T-helper 2 cell (primary cell): Measurements from ENCODE around the gene ERF.
A peak's percentile ranks its signal among the peaks of the same experiment; 100 is the strongest.
"Not testable (repeated sequence)": the region's sequence is repeated elsewhere in the genome, so short reads cannot be mapped to it uniquely, and the experiment has no call there.

Source experiments
- DNase-seq, 5 experiments: peaks; one replicate each; pipeline versions ENCODE4 v3.0.0 to v3.0.0-alpha.2; 2012 to 2022

The ERF gene

DNA sequence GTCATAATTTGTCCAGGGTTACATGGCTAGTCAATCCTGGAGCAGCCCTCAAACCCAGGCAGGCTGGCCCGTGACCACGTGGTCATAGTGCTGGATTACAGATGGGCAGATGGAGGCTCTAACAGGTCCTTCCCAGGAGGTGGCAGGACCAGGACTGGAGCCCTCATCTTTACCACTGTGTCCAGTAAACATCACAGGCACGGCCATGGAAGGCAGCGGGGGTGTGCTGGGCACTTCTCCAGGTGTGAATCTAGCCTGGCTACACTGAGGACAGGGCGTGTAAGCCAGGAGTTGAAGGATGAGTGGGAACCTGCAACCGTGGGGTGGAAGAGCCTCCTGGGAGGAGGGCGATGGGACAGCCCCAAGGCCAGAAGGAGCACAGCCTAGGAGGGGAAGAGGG, 20.2 kb upstream of the ERF start:
- DNase-seq, result no peak

DNA sequence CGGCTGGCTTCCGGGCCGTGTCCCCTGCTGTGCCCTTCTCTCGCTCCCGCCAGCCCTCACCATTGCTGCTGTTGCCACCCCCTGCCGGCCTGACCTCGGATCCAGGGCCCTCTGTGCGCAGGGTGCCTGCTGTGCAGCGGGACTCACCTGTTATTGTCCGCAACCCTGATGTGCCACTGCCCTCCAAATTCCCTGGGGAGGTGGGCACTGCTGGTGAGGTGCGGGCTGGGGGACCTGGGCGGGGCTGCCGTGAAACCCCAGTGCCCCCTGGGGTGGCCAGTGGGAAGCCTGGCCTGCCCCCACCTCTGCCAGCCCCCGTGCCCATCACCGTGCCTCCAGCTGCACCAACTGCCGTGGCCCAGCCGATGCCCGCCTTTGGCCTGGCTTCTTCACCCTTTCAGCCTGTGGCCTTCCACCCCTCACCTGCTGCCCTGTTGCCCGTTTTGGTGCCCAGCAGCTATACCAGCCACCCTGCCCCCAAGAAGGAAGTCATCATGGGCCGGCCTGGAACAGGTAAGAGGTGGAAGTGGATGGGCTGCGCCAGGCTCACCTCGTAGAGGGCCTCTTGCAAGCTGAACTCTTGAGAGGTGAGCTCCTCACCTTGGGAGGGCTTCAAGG, 19.2 kb upstream of the ERF start:
- no peak for DNase-seq

DNA sequence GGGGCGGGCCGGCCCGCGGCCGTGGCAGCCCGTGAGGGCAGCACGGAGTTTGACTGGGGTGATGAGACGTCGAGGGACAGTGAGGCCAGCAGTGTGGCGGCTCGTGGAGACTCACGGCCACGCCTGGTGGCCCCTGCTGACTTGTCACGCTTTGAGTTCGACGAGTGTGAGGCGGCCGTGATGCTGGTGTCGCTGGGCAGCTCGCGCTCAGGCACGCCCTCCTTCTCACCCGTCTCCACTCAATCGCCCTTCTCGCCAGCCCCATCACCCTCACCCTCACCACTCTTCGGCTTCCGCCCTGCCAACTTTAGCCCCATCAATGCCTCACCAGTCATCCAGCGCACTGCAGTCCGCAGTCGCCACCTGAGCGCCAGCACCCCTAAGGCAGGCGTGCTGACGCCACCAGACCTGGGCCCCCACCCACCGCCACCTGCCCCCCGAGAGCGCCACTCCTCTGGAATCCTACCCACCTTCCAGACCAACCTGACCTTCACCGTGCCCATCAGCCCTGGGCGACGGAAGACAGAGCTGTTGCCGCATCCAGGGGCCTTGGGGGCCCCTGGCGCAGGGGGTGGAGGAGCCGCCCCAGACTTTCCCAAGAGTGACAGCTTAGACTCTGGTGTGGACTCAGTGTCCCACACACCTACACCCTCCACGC, 18.6 kb upstream of the ERF start:
- no peak for DNase-seq

DNA sequence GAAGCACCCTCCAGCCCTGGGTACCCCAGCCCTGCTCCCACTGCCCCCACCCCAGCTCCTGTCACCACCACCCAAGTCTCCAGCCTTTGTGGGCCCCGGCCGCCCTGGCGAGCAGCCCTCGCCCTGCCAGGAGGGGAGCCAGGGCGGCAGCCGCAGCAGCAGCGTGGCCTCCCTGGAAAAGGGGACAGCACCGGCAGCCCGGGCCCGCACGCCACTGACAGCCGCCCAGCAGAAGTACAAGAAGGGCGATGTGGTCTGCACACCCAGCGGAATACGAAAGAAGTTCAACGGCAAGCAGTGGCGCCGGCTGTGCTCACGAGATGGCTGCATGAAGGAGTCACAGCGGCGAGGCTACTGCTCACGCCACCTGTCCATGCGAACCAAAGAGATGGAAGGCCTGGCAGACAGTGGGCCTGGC, 18.1 kb upstream of the ERF start:
- no peak for DNase-seq

DNA sequence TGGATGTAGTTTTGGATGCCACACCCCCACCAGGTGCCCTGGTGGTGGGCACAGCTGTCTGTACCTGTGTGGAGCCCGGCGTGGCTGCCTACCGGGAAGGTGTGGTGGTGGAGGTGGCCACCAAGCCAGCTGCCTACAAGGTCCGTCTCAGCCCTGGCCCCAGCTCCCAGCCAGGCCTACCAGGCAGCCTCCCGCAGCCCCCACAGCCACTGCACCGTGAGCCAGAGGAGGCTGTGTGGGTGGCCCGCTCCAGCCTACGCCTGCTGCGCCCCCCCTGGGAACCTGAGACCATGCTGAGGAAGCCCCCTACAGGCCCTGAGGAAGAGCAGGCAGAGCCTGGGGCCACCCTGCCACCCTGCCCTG, 17.6 kb upstream of the ERF start:
- no peak for DNase-seq

DNA sequence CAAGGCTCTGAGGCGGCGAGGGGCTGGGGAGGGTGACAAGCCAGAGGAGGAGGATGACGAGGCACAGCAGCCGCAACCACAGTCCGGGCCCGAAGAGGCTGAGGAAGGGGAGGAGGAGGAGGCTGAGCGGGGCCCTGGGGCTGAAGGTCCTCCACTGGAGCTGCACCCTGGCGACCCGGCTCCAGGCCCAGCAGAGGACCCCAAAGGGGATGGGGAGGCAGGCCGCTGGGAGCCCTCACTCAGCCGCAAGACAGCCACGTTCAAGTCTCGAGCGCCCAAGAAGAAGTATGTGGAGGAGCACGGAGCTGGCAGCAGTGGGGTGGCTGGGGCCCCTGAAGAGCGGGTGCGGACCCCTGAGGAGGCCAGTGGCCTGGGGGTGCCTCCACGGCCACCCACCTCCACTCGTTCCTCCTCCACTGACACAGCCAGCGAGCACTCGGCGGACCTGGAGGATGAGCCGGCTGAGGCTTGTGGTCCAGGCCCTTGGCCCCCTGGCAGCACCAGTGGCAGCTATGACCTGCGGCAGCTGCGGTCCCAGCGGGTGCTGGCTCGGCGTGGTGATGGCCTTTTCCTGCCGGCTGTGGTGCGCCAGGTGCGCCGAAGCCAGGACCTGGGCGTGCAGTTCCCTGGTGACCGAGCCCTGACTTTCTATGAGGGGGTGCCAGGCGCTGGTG, 17.1 kb upstream of the ERF start:
- no peak for DNase-seq

DNA sequence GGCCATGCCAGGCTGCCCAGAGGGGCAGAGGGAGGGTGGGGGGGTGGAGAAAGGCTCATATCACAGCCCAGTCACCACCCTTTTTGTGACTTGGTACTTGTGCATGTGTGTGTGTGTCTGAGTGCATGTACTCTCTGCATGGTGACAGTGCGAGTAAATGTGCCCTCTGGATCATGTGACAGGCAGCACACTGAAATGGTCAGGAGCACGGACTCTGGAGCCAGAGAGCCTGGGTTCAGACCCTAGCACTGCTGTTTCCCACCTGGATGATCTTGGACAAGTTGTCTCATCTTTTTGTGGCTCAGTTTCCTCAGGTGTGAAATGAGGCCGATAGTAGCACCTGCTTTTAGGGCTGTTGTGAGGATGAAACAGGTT, 16.1 kb upstream of the ERF start:
- no peak for DNase-seq

DNA sequence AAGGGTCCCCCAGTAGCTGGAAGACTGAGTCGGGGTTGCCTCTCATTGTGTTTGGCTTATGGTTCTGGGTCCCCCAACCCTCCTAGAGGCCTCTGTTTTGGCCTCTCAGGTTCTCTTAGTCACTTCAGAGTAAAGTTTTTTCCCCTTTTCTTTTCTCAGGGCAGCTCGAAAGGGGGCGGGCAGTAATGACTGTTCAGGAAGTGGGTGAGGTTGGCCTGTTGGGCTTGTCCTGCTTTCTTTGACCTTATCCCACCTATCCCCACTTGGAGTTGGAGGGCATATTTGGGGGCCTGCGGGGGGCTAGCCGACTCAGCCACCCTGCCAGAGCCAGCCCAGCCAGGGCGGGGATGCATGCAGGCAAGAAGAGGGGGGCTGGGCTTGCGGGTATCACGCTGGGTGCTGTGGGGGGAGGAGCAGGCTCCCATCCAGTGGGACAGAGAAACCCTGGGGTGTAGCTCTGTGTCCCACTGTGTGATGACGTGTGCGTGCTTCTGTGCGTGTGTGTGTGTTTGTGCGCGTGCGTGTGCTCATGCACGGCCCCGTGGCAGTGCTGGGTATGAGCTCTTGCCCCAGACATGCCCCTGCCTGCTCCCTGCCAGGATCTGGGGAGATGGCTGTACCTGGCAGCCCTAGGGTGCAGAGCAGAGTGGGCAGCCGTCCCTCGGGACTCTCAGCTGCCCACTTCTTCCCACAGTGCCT, 15.6 kb upstream of the ERF start:
- DNase-seq, result peak; percentile 28 to 96 (median 68)

DNA sequence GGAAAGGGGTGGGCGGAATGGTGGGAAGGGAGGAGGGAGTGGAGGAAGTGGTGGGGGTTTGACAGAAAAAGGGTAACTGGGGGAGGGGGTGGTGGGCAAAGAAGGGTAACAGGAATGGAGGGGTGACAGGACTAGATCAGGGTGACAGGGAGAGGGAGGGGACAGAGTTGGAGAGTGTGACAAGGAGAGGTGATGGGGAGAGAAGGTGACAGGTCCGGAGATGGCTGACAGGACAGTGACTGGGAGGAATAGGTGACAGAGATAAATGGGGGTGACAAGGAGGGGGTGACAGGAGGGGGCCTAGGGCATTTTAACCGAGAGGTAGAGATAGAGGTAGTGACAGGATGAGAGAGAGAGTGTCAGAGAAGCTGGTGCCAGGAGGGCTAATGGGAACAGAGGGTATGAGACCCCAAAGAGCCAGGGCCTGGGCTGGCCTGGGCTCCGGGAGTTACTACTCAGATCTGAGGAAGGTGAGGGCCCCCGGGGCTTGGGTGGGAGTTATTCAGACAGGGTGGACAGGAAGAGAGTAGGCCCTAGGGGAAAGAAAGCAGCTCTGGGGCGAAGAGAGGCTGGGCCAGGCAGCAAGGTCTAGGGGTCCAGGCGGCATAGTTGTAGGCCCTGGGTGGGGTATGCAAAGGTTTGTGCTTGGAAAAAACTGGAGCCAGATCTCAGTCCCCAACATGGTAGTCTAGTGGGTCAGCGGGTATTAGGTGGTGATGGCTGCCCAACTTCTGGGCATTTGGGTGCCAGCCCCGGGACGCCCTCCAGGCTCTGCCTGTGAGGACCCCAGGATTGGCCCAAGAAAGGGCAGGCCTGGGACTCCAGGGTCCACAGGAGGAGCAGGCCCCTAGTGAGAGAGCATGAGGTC, 14.8 kb upstream of the ERF start:
- DNase-seq, result peak in 2 of 5 experiments; percentile 6 to 55

DNA sequence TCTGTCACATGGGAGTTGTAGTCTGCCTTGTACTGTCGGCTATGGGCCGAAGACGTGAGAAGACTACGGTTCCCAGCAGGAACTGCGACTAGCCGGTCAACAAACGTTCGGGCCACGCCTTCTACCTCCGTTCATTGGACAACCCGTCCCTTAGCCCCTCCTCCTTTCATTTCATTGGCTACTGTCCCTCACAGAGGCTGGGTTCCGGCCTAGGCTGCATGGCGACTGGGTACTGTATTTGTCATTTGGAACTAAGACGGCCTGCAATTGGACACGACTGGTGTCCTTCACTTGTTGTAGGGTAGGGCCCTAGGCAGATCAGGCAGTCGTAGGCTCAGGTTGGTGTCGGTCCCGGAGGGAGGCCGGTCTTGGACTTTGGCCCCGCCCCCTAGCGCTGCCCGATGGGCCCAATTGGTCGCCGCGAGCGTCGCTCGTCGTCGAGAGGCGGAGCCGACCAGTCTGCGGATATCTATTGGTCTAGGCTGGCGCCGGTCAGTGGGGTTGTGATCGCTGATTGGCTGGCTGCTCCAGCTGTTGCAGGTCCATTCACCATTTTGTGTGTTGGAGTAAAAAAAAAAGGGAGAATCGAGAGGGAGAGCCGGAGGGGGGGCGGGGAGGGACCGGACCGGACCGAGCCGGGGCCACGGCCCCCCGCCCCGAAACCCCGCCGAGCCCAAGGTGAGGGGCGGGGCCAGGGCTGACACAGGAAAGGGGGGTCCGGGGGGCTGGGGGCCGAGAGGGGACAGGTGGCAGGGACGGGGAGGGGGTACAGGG, 14.0 kb upstream of the ERF start, which contains the start of gene CIC:
Gene CIC (plus strand): TSS at position 549 of the 774 bp plus-strand sequence. CDS start 2,532 bp downstream, outside the sequence.
- peak; percentile 97 to 100 (median 99) for DNase-seq

DNA sequence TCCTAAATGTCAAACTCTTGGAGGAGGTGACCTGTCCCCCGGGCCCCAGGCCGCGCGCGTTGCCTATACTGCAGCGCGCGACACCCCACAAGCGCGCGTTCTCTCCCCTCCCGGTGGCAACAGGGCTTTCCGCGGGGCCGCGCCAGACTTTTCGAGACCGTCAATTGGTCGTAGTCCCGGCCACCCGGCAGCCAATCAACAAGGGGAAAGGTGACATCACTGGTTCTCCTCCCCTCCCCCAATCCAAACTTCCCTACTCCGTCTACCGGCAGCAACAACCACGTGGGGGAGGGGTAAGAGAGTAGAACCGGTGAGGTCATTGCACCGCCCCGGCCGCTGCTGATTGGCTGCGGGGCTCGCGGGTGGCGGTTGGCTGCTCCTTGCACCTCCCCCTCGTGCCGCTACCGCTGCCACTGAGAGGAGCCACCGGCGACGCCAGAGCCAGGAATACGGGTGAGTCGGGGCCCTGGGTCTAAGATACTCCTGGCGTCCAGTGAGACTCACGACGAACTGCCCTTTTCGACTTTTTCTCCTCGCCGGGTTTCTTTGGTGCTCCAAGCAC, 13.3 kb upstream of the ERF start:
- peak; percentile 91 to 100 (median 98) for DNase-seq

DNA sequence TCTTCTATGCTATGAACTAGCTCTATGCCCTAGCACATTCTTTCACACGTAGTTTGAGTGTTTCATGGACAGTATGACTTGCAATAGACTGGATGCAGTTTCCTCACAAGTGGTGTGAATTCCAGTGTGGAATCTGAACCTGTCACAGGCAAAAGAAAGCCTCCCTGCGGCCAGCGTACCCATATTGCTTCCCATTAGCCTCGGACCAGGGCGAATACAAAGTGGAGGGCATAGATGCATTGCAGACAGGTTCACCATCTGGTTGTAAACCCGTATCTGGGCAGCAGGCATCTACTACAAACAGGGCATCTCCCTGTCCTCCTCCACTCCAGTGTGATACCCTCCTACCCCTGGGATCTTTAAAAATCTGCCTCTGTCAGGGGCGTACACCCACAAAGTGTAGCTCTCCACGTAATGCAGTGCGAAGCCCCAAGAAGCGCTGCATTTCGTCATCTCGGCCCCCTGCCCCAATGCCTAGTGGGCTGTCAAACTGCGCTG, 12.8 kb upstream of the ERF start:
- DNase-seq, result no peak

DNA sequence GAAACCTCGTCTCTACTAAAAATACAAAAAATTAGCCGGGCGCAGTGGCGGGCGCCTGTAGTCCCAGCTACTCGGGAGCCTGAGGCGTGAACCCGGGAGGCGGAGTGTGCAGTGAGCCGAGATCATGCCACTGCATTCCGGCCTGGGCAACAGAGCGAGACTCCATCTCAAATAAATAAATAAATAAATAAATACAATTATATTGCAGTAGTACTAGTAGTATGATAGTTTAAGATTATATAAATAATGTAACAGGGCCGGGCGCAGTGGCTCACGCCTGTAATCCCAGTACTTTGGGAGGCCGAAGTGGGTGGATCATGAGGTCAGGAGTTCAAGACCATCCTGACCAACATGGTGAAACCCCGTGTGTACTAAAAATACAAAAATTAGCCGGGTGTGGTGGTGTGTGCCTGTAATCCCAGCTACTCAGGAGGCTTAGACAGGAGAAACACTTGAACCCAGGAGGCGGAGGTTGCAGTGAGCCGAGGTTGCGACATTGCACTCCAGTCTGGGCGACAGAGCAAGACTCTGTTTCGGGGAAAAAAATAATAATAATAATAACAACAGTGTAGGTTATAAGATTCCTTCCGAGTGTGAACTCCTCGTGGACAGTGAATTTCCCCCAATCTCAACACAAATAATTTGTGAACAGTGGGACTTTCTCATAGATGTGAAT, 12.1 kb upstream of the ERF start:
- DNase-seq, result not testable (repeated sequence)

DNA sequence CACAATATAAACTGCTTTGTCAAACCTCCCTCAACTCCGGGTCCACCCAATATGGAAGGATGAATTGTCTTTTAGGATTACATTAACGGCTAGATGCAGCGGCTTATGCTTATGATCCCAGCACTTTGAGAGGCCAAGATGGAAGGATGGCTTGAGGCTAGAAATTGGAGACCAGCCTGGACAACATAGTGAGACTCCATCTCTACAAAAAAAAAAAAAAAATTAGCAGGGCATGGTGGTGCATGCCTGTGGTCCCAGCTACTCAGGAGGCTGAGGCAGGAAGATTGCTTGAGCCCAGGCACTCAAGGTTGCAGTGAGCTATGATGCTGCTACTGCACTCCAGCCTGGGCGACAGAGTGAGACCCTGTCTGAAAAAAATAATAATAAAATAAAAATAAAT, 11.2 kb upstream of the ERF start:
- DNase-seq, result not testable (repeated sequence)

DNA sequence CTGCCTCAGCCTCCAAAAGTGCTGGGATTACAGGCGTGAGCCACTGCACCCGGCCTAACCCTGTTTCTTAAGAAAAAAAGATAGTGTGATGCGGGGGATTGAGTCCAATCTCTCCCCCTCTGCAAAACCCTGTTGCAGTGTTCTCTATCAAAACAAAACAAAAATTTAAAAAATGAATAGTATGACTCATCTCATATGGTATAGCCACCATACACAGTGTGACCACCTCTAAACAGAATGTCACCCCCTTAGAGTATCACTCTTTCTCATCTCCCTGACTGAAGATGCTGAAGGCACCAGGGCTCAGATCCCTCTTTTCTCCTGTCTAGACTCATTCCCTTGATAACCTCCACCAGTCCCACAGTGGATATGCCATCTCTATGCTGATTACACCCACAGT, 6.8 kb upstream of the ERF start:
- no peak for DNase-seq

DNA sequence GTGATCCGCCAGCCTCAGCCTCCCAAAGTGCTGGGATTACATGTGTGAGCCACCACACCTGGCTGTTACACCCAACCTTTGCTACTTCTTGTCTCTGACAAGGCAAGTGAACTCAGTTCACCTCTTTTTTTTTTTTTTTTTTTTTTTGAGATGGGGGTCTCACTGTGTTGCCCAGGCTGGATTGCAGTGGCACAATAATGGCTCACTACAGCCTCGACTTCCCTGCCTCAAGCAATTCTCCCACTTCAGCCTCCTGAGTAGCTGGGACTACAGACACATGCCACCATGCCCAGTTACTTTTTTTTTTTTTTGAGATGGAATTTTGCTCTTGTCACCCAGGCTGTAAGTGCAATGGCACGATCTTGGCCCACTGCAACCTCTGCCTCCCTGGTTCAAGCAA, 2.9 kb upstream of the ERF start:
- DNase-seq, result not testable (repeated sequence)

DNA sequence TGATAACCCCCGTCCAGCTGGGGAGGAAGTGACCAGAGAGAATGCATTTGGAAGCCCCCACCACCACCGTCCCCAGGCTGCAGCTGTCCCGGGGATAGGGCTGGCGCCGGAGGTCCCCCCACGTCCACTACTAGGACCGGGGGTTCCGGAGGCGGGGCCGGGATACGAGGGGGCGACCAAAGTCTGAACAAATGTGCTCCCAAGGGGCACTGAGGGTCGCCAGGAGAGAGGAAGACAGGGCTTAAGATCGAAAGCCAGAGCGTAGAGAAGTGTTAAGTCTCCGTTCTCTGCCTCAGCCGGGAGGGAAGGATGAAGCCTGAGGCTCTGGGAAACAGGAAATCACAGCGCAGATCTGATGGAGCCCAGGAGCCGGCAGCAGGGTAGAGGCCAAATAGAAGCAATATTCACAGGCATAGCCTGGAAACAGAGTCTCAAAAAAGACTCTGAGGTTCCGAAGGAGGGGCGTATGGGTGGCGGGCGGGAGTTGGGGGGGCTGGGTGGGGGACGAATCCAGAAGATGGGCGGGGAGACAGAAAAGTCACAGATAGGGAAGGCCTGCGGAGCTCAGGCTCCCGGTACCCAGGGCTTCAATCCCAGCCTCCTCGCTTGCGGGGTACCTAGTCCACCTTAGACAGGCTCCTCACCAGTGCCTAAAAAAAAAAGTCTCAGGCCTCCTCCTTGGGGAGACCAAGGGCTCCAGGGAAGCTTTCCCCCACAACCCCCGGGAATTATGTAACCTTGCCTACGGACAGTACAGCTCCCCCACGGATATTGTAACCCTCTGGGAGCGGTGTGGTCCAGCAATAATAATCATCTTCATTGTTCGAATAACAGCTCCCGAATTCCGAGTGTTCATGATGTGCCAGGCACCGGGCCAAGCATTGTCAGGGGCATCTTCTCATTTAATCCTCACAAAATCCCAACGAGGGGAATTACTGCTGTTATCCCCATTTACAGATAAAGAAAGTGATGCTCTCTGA, 1.1 kb upstream of the ERF start:
- no peak for DNase-seq

DNA sequence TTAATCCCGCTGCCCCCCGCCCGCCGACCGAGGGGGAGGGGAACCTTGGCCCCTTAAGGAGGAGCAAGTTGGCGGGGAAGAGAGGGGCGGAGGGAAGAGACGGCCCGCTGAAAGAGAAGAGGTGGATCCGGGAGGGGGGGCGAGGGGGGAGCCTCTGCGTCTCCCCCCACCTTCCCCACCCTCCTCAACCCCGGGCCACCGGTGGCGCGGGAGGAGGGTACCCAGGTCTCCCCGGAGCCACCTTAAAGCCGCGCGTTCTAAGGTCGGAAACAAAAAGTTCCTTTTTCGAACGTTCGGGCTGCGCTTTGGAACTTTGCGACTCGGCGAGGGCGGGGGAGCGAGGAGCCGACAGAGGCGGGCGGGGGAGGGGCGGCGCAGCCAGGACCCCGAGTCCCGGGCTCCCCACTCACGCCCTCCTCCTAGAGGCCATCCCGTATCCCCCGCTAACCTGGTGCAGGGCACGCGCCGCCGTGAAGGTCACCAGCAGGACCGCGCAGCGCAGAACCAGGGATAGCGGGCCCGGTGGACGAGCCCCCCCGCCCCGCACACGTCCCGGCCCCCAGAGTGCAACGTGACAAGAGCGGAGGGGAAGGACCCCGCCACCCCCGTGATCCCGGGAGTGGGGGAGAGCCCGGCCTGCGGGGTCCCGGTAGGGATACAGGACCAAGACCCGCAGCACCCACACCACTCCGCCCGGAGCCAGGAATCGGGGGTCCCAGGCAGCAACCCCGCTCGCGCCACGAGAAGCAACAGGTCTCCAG, 659 bp downstream of the ERF start:
- peak; percentile 51 to 82 (median 68) for DNase-seq
